ENCODE results near the gene CFL2. TPM values are rescaled to one million over a fixed set of nuclear protein-coding genes. Genes with fewer than 3 reads are reported as not detected.

CFL2 gene
- total RNA-seq, 3 donors from 2014 or later, result 6.5 to 126 (median 20.9) TPM

GRCh38 chr14:34678735-34679134 lies 35.7 kb downstream of the CFL2 start:
- intact Hi-C loops (cut with DNase I, micrococcal nuclease), result no loop called here
- Histone ChIP-seq H3K9me3 (no peaks in the 10 kb centered on the region), H3K36me3 (ENCODE audit: low read depth) (no peaks in the 10 kb centered on the region), H3K4me3 (no peak overlapping the region), H3K4me1 (ENCODE audit: low read depth) (no peaks in the 10 kb centered on the region)
- DNase-seq, result no peak
- ATAC-seq, result no peak
- no peak for TF ChIP-seq CTCF (IDR thresholded peaks at IDR 0.05)

- Histone ChIP-seq H3K4me3 (no peak overlapping the region), H3K36me3 (ENCODE audit: low read depth) (no peaks in the 10 kb centered on the region), H3K4me1 (ENCODE audit: low read depth) (no peaks in the 10 kb centered on the region), H3K9me3 (no peaks in the 10 kb centered on the region)
- intact Hi-C loops (cut with DNase I, micrococcal nuclease), result no loop called here
- ATAC-seq (no peak), DNase-seq (no peak)
- no peak for TF ChIP-seq CTCF (IDR thresholded peaks at IDR 0.05)
Observed at GRCh38 chr14:34678306-34678705, 36.1 kb downstream of the CFL2 start.

- Histone ChIP-seq H3K36me3 (ENCODE audit: low read depth) (no peaks in the 10 kb centered on the region), H3K9me3 (no peaks in the 10 kb centered on the region), H3K4me1 (ENCODE audit: low read depth) (no peaks in the 10 kb centered on the region), H3K4me3 (no peak overlapping the region)
- intact Hi-C loops (cut with DNase I, micrococcal nuclease), result no loop called here
- ATAC-seq (no peak), DNase-seq (no peak)
- TF ChIP-seq CTCF (IDR thresholded peaks at IDR 0.05), result no peak
Observed at GRCh38 chr14:34676516-34677211, 37.7 kb downstream of the CFL2 start.

- ATAC-seq (no peak), DNase-seq (no peak)
- TF ChIP-seq CTCF (IDR thresholded peaks at IDR 0.05), result no peak
- H3K4me3 ChIP-seq, result no peak overlapping the region
- H3K9me3 ChIP-seq, result no peaks in the 10 kb centered on the region
- H3K36me3 ChIP-seq (ENCODE audit: low read depth), result no peaks in the 10 kb centered on the region
- intact Hi-C loops (cut with DNase I, micrococcal nuclease), result loop anchor here (5.0 kb wide), 2 partner anchors 44 to 49 kb away; no protein-coding TSS in a partner anchor
- H3K4me1 ChIP-seq (ENCODE audit: low read depth), result no peaks in the 10 kb centered on the region
Observed at GRCh38 chr14:34673702-34674101, 40.7 kb downstream of the CFL2 start.

- Histone ChIP-seq H3K4me1 (ENCODE audit: low read depth) (no peaks in the 10 kb centered on the region), H3K4me3 (no peak overlapping the region), H3K36me3 (ENCODE audit: low read depth) (no peaks in the 10 kb centered on the region), H3K9me3 (no peaks in the 10 kb centered on the region)
- no peak for TF ChIP-seq CTCF (IDR thresholded peaks at IDR 0.05)
- DNase-seq (no peak), ATAC-seq (no peak)
- intact Hi-C loops (cut with DNase I, micrococcal nuclease), result loop anchor here (5.0 kb wide), 2 partner anchors 46 to 51 kb away; no protein-coding TSS in a partner anchor
Observed at GRCh38 chr14:34671716-34672115, 42.7 kb downstream of the CFL2 start.

Data from mucosa of descending colon (tissue), 3 donors.